SK-N-SH (cell line): ENCODE data around the gene ASIC2.

Experiments used
- FOXM1 ChIP-seq: IDR thresholded peaks from 2 replicates; pipeline ENCODE4 v1.4.0; 2012; ENCODE audit warnings: low read depth, mild to moderate bottlenecking
- GABPA ChIP-seq: IDR thresholded peaks from 2 replicates; pipeline ENCODE4 v1.4.0; 2012; ENCODE audit warnings: low read depth, mild to moderate bottlenecking
- JUND ChIP-seq: IDR thresholded peaks from 2 replicates; pipeline ENCODE4 v1.4.0; 2012
- NRF1 ChIP-seq: IDR thresholded peaks from 2 replicates; pipeline ENCODE4 v1.6.1; 2012; ENCODE audit warnings: low read depth, mild to moderate bottlenecking, low read length
- POLR2AphosphoS5 ChIP-seq: IDR thresholded peaks from 2 replicates; pipeline ENCODE4 v1.6.1; 2012; ENCODE audit warnings: low read depth, low read length
- RAD21 ChIP-seq: IDR thresholded peaks from 2 replicates; pipeline ENCODE4 v1.6.1; 2012; ENCODE audit warnings: mild to moderate bottlenecking, low read length
- YY1 ChIP-seq: IDR thresholded peaks from 2 replicates; pipeline ENCODE4 v1.4.0; 2012; ENCODE audit warnings: low read depth, mild to moderate bottlenecking
- TF ChIP-seq, protein P1 (sequence below): IDR thresholded peaks from 2 replicates; pipeline ENCODE4 v1.4.0; 2012; ENCODE audit warnings: low read depth
- TF ChIP-seq, protein P2 (sequence below): IDR thresholded peaks from 2 replicates; pipeline ENCODE4 v1.4.0; 2012; ENCODE audit warnings: low read depth, borderline replicate concordance
- TF ChIP-seq, protein P3 (sequence below): fragments of 200-600 bp; sonication (generic); IDR thresholded peaks from 2 replicates; pipeline ENCODE4 v1.6.1; 2017; ENCODE audit warnings: antibody characterized with exemption, mild to moderate bottlenecking, moderate library complexity
- TF ChIP-seq, protein P4 (sequence below): fragments of 150-350 bp; IDR thresholded peaks from 2 replicates; pipeline ENCODE4 v1.6.1; 2016; ENCODE audit warnings: mild to moderate bottlenecking, low read depth, low read length

DNA sequence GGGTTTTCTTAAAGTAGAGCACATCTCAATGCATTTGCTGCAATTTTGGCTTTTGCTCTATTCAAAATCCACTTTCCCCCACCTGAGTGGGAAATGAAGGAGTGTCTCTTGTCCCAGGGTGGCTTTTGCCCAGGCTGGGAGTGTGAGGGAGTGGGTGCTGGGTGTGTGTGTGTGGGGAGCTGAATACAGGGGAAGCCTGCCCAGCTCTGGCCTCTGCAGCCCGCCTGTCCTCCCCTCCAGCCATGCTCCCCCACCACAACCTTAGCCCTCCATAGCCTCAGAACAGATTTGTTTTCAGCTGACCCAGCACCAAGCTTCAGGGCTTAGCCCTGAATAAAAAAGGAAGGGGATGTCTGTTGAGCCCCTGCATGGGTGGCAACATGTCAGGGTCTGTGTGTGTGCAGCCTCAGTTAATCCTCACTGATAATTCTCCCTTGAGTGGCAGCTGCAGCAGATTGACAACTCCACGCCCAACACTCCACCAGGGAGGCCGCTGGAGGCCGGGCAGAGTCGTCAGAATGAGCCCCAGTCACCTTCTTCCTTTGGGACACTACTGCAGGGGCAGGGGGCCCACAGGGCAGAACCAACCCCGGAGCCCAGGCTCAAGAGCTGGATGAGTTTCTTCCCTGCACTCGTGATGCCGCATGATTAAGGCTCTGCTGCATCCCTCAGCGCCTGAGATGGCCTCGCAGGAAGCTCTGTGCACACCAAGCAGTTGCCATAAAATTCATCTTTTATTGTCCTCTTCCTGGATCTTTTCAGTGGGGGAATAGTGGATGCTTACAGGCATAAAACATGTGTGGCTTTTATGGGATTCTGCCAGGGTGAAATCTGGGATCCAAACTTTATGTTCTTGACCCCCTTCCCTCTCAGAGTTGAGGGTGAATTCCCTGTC lies 246.5 kb downstream of the ASIC2 start:
- TF ChIP-seq YY1, result no peak
- TF ChIP-seq, protein P1, sequence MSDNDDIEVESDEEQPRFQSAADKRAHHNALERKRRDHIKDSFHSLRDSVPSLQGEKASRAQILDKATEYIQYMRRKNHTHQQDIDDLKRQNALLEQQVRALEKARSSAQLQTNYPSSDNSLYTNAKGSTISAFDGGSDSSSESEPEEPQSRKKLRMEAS, result no peak
- TF ChIP-seq, protein P2, sequence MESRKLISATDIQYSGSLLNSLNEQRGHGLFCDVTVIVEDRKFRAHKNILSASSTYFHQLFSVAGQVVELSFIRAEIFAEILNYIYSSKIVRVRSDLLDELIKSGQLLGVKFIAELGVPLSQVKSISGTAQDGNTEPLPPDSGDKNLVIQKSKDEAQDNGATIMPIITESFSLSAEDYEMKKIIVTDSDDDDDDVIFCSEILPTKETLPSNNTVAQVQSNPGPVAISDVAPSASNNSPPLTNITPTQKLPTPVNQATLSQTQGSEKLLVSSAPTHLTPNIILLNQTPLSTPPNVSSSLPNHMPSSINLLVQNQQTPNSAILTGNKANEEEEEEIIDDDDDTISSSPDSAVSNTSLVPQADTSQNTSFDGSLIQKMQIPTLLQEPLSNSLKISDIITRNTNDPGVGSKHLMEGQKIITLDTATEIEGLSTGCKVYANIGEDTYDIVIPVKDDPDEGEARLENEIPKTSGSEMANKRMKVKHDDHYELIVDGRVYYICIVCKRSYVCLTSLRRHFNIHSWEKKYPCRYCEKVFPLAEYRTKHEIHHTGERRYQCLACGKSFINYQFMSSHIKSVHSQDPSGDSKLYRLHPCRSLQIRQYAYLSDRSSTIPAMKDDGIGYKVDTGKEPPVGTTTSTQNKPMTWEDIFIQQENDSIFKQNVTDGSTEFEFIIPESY, result no peak
- no peak for TF ChIP-seq NRF1
- TF ChIP-seq RAD21, result no peak
- TF ChIP-seq FOXM1, result no peak
- TF ChIP-seq, protein P3, sequence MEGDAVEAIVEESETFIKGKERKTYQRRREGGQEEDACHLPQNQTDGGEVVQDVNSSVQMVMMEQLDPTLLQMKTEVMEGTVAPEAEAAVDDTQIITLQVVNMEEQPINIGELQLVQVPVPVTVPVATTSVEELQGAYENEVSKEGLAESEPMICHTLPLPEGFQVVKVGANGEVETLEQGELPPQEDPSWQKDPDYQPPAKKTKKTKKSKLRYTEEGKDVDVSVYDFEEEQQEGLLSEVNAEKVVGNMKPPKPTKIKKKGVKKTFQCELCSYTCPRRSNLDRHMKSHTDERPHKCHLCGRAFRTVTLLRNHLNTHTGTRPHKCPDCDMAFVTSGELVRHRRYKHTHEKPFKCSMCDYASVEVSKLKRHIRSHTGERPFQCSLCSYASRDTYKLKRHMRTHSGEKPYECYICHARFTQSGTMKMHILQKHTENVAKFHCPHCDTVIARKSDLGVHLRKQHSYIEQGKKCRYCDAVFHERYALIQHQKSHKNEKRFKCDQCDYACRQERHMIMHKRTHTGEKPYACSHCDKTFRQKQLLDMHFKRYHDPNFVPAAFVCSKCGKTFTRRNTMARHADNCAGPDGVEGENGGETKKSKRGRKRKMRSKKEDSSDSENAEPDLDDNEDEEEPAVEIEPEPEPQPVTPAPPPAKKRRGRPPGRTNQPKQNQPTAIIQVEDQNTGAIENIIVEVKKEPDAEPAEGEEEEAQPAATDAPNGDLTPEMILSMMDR, result no peak
- TF ChIP-seq, protein P4, sequence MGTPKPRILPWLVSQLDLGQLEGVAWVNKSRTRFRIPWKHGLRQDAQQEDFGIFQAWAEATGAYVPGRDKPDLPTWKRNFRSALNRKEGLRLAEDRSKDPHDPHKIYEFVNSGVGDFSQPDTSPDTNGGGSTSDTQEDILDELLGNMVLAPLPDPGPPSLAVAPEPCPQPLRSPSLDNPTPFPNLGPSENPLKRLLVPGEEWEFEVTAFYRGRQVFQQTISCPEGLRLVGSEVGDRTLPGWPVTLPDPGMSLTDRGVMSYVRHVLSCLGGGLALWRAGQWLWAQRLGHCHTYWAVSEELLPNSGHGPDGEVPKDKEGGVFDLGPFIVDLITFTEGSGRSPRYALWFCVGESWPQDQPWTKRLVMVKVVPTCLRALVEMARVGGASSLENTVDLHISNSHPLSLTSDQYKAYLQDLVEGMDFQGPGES, result no peak
- no peak for TF ChIP-seq JUND
- TF ChIP-seq POLR2AphosphoS5, result no peak
- TF ChIP-seq GABPA, result no peak
